ENCODE measurements around the gene LTV1. TPM values are rescaled to one million over a fixed set of nuclear protein-coding genes. Genes with fewer than 3 reads are reported as not detected.
"Not testable (repeated sequence)": the region's sequence is repeated elsewhere in the genome, so short reads cannot be mapped to it uniquely, and the experiment has no call there.

The LTV1 gene
- total RNA-seq, 6 experiments from 2014 or later: 5.7 to 15.1 (median 11.0) TPM

- no peak overlapping the region for H3K27ac ChIP-seq
- WGBS (ENCODE audit: insufficient coverage, low coverage, low lambda C conversion rate, missing lambda C conversion rate): 71% methylated on average over 5 of the region's 5 CpGs
- DNase-seq (no peak), ATAC-seq (no peak)
- peaks cover 0 to 13% (median 7%) of the 10 kb centered on the region in 4 donors for H3K4me1 ChIP-seq
- H3K9me3 ChIP-seq: no peaks in the 10 kb centered on the region
- H3K36me3 ChIP-seq: peaks cover 0 to 53% (median 29%) of the 10 kb centered on the region in 4 donors
- H3K27me3 ChIP-seq: no peaks in the 10 kb centered on the region
- intact Hi-C loops (cut with DNase I): no loop called here
- TF ChIP-seq POLR2A (IDR thresholded peaks at IDR 0.05) (no peak), CTCF (IDR thresholded peaks at IDR 0.05) (no peak)
- H3K4me3 ChIP-seq: no peak overlapping the region
Measured at GRCh38 chr6:143845033-143845432, 1.9 kb downstream of the LTV1 start.

GRCh38 chr6:143851706-143852105 lies 8.6 kb downstream of the LTV1 start:
- H3K36me3 ChIP-seq: peaks cover 0 to 53% (median 32%) of the 10 kb centered on the region in 4 donors
- H3K27ac ChIP-seq; H3K4me3 ChIP-seq; ATAC-seq; H3K4me1 ChIP-seq; DNase-seq; intact Hi-C loops (cut with DNase I); H3K9me3 ChIP-seq; H3K27me3 ChIP-seq: not testable (repeated sequence)
- WGBS (ENCODE audit: insufficient coverage, low coverage, low lambda C conversion rate, missing lambda C conversion rate): 88% methylated on average over 1 of the region's 3 CpGs

- H3K36me3 ChIP-seq: peaks cover 4 to 52% (median 38%) of the 10 kb centered on the region in 4 donors
- ATAC-seq; H3K4me3 ChIP-seq; H3K27me3 ChIP-seq; DNase-seq; H3K4me1 ChIP-seq; intact Hi-C loops (cut with DNase I); H3K9me3 ChIP-seq; H3K27ac ChIP-seq: not testable (repeated sequence)
- WGBS (ENCODE audit: insufficient coverage, low coverage, low lambda C conversion rate, missing lambda C conversion rate): 78% methylated on average over 1 of the region's 1 CpG
Measured at GRCh38 chr6:143855057-143855456, 11.9 kb downstream of the LTV1 start.

GRCh38 chr6:143856762-143857161 lies 13.6 kb downstream of the LTV1 start:
- 95% methylated on average over 4 of the region's 6 CpGs for WGBS (ENCODE audit: insufficient coverage, low coverage, low lambda C conversion rate, missing lambda C conversion rate)
- H3K4me1 ChIP-seq: not testable (repeated sequence)
- peaks cover 8 to 57% (median 37%) of the 10 kb centered on the region in 4 donors for H3K36me3 ChIP-seq

GRCh38 chr6:143857651-143858050 lies 14.5 kb downstream of the LTV1 start:
- TF ChIP-seq CTCF (IDR thresholded peaks at IDR 0.05) (no peak), POLR2A (IDR thresholded peaks at IDR 0.05) (no peak)
- ATAC-seq (no peak), DNase-seq (no peak)
- Histone ChIP-seq H3K9me3 (no peaks in the 10 kb centered on the region), H3K27ac (no peak overlapping the region), H3K4me1 (no peaks in the 10 kb centered on the region), H3K27me3 (no peaks in the 10 kb centered on the region), H3K4me3 (no peak overlapping the region), H3K36me3 (peaks cover 12 to 63% (median 43%) of the 10 kb centered on the region in 4 donors)
- intact Hi-C loops (cut with DNase I): no loop called here
- WGBS (ENCODE audit: insufficient coverage, low coverage, low lambda C conversion rate, missing lambda C conversion rate): 99% methylated on average over 5 of the region's 5 CpGs

More at GRCh38 chr6:143856762-143857161, 13.6 kb downstream of the LTV1 start:
- H3K4me3 ChIP-seq; H3K27ac ChIP-seq; DNase-seq; ATAC-seq; H3K9me3 ChIP-seq; intact Hi-C loops (cut with DNase I); H3K27me3 ChIP-seq: not testable (repeated sequence)

GRCh38 chr6:143859891-143860660 lies 16.9 kb downstream of the LTV1 start:
- peaks cover 12 to 81% (median 46%) of the 10 kb centered on the region in 4 donors for H3K36me3 ChIP-seq
- H3K27ac ChIP-seq: no peak overlapping the region
- TF ChIP-seq POLR2A (IDR thresholded peaks at IDR 0.05) (no peak), CTCF (IDR thresholded peaks at IDR 0.05) (no peak)
- H3K9me3 ChIP-seq: no peaks in the 10 kb centered on the region
- H3K27me3 ChIP-seq: no peaks in the 10 kb centered on the region
- ATAC-seq (no peak), DNase-seq (no peak)
- intact Hi-C loops (cut with DNase I): no loop called here
- no peaks in the 10 kb centered on the region for H3K4me1 ChIP-seq
- H3K4me3 ChIP-seq: no peak overlapping the region
- 93% methylated on average over 3 of the region's 3 CpGs for WGBS (ENCODE audit: insufficient coverage, low coverage, low lambda C conversion rate, missing lambda C conversion rate)

All from right lobe of liver (tissue), 6 donors.